RWPE2 (cell line): ENCODE data around the gene CRACR2B.

ENCODE experiments used
- ATAC-seq: fragments of 200-7000 bp; cut with Tn5 transposase; 3 replicates; pipeline ENCODE4 v1.9.1; 2021; ENCODE audit warnings: low read depth
- DNase-seq: peaks from one replicate; pipeline ENCODE4 v3.0.0-alpha.2; 2020; ENCODE audit warnings: low spot score
- H3K27ac ChIP-seq: fragments of 450-650 bp; 2 replicates; pipeline ENCODE4 v1.5.1; 2017; ENCODE audit warnings: mild to moderate bottlenecking; ENCODE audit not compliant: poor library complexity, severe bottlenecking
- H3K27me3 ChIP-seq: fragments of 250-450 bp; sonication (Bioruptor Pico); 2 replicates; pipeline ENCODE4 v1.5.1; 2021; ENCODE audit warnings: mild to moderate bottlenecking, moderate library complexity; ENCODE audit not compliant: insufficient read depth, poor library complexity, severe bottlenecking
- H3K36me3 ChIP-seq: fragments of 250-450 bp; sonication (Bioruptor Pico); 2 replicates; pipeline ENCODE4 v1.5.1; 2020; ENCODE audit warnings: low read depth, mild to moderate bottlenecking, moderate library complexity
- H3K4me1 ChIP-seq: fragments of 250-450 bp; sonication (Bioruptor Pico); 2 replicates; pipeline ENCODE4 v1.5.1; 2021; ENCODE audit warnings: mild to moderate bottlenecking, moderate library complexity; ENCODE audit not compliant: insufficient read depth, poor library complexity, severe bottlenecking
- H3K4me3 ChIP-seq: fragments of 250-450 bp; sonication (Bioruptor Pico); 2 replicates; pipeline ENCODE4 v1.5.1; 2021; ENCODE audit warnings: mild to moderate bottlenecking, moderate library complexity; ENCODE audit not compliant: severe bottlenecking
- H3K9me3 ChIP-seq: fragments of 250-450 bp; sonication (Bioruptor Pico); 2 replicates; pipeline ENCODE4 v1.5.1; 2021; ENCODE audit warnings: mild to moderate bottlenecking, moderate library complexity; ENCODE audit not compliant: severe bottlenecking
- CTCF ChIP-seq: fragments of 450-650 bp; IDR thresholded peaks from one replicate; pipeline ENCODE4 v1.5.1; 2017; ENCODE audit warnings: mild to moderate bottlenecking, moderate library complexity; ENCODE audit not compliant: poor library complexity, severe bottlenecking

Gene CRACR2B

DNA sequence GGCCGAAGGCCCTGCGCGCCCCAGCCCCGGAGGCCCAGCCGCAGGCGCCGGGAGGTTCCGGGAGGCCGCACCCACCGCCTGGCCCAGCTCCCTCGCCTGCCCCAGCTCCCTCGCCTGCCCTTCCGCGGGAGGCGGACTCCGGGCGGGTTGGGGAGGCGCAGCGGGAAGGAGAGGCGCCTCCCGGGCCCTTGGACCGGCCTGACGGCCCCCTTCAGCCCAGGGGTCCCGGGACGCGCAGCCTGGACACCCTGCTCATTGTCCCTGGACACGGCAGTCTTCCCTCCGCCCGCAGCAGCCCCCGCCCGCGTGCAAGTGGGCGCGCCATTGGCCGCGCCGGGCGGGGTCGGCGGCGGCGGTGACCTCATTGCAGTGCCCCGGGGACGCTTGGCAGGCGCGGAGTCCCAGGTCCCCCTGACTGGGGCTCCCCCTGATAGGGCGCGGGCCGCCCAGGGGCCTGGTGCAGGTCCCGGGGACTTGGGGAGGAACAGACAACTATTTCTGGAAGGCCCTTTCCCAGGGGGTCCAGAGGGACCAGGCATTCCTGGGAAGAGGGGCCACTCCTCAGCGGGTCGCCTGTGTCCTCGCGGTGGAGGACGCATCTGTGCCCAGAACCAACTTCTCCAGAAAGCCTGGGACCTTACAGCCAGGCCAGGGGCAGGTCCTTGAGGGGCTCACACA is 5.5 kb downstream of the CRACR2B start:
- peak overlapping the region; percentile 95 for H3K4me3 ChIP-seq
- H3K27ac ChIP-seq = peak overlapping the region; percentile 97
- H3K36me3 ChIP-seq = peaks cover 23% of the 10 kb centered on the region
- H3K4me1 ChIP-seq = peaks cover 10% of the 10 kb centered on the region
- ATAC-seq (no peak), DNase-seq (no peak)
- H3K9me3 ChIP-seq = no peaks in the 10 kb centered on the region
- H3K27me3 ChIP-seq = peaks cover 10% of the 10 kb centered on the region
- no peak for TF ChIP-seq CTCF

GRCh38 chr11:833849-834311 is 6.2 kb downstream of the CRACR2B start:
- no peak for DNase-seq
- Histone ChIP-seq H3K9me3 (no peaks in the 10 kb centered on the region), H3K4me1 (peaks cover 10% of the 10 kb centered on the region), H3K36me3 (peaks cover 29% of the 10 kb centered on the region), H3K4me3 (peak overlapping the region; percentile 95), H3K27me3 (peaks cover 8% of the 10 kb centered on the region), H3K27ac (peak overlapping the region; percentile 97)
- ATAC-seq = no peak
- TF ChIP-seq CTCF = no peak

DNA sequence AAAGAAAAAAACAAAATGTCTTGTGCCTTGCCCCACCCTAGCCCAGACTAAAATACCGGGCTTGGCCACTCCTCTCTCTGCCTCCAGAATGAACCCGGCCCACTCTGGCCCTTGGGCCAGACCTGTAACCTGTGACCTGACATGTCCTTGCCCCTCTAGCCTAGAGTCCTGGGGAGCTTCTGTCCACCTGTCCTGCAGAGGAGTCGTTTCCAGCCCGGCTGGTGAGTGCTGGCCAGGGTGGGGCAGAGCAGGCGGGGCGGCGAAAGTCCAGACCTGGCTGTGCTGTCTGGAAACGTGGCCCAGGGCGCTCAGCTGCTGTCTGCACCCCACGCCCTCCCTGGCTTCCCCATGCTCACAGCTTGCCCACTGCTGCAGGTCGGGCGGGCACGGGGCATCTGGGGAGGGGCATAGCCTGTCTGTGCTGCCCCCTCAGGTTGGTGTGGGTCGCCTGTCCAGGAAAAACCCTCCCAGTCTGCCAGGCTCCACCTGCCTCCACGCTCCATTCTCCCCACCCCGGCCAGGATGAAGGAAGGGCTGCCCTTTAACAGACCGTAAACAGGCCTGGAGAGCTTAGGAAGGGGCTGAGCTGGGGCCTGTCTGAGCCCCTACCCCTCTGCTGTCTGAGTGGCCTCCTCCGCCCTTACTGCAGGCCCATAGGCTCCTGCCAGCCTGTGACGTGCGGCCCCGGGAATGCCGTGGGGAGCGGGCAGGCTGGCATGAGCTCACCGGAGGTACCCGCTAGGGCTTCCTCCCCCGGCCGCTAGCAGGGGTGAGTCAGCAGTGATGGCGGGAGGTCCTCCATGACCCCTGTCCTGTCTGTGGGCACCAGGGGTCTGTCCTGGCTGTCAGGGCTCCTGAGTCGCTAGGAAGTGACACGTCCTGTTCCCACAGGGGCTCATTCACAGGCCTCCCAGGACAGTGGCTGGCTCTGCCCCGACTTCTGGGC is 6.9 kb downstream of the CRACR2B start:
- H3K36me3 ChIP-seq = peaks cover 37% of the 10 kb centered on the region
- peak overlapping the region; percentile 95 for H3K4me3 ChIP-seq
- no peak for TF ChIP-seq CTCF
- ATAC-seq (peak; percentile 66), DNase-seq (peak; percentile 96)
- peak overlapping the region; percentile 97 for H3K27ac ChIP-seq
- H3K27me3 ChIP-seq = peaks cover 3% of the 10 kb centered on the region
- H3K9me3 ChIP-seq = no peaks in the 10 kb centered on the region
- H3K4me1 ChIP-seq = peaks cover 10% of the 10 kb centered on the region

- peaks cover 14% of the 10 kb centered on the region for H3K4me1 ChIP-seq
Measured at GRCh38 chr11:836274-836673, 8.6 kb downstream of the CRACR2B start.

More at GRCh38 chr11:836274-836673, 8.6 kb downstream of the CRACR2B start:
- Histone ChIP-seq H3K9me3 (no peaks in the 10 kb centered on the region), H3K27ac (peak overlapping the region; percentile 97), H3K27me3 (no peaks in the 10 kb centered on the region), H3K36me3 (peaks cover 53% of the 10 kb centered on the region), H3K4me3 (no peak overlapping the region)
- TF ChIP-seq CTCF = no peak
- DNase-seq (no peak), ATAC-seq (no peak)
